WTC11 (cell line): ENCODE data around the gene TMEM234. TPM values are rescaled to one million over a fixed set of nuclear protein-coding genes. Genes with fewer than 3 reads are reported as not detected.

Experiments used
- AFF4 ChIP-seq: sonication (generic); formaldehyde crosslinking; IDR thresholded peaks from 2 replicates; pipeline ENCODE4 v1.8.1; 2023; ENCODE audit warnings: mild to moderate bottlenecking, missing genetic modification reagents, borderline replicate concordance
- GABPB1 ChIP-seq: sonication (generic); formaldehyde crosslinking; IDR thresholded peaks from 2 replicates; pipeline ENCODE4 v1.8.1; 2023; ENCODE audit warnings: mild to moderate bottlenecking, missing genetic modification reagents
- GTF2I ChIP-seq: fragments of 250-450 bp; sonication (Bioruptor Pico); conservative IDR thresholded peaks from 2 replicates; pipeline ENCODE4 v1.4.0; 2021; ENCODE audit warnings: mild to moderate bottlenecking
- IRF2 ChIP-seq: sonication (generic); formaldehyde crosslinking; IDR thresholded peaks from 2 replicates; pipeline ENCODE4 v1.8.0; 2022; ENCODE audit warnings: low read depth, missing genetic modification reagents, borderline replicate concordance
- MAX ChIP-seq: sonication (generic); formaldehyde crosslinking; IDR thresholded peaks from 2 replicates; pipeline ENCODE4 v1.8.0; 2022; ENCODE audit warnings: mild to moderate bottlenecking, missing genetic modification reagents
- NFYB ChIP-seq: sonication (generic); formaldehyde crosslinking; conservative IDR thresholded peaks from 2 replicates; pipeline ENCODE4 v1.8.0; 2022; ENCODE audit warnings: low read depth, missing genetic modification reagents
- NR1H2 ChIP-seq: sonication (generic); formaldehyde crosslinking; IDR thresholded peaks from 2 replicates; pipeline ENCODE4 v1.9.0; 2021; ENCODE audit warnings: mild to moderate bottlenecking, moderate library complexity, missing genetic modification reagents
- PRRX2 ChIP-seq: fragments of 250-450 bp; sonication (Bioruptor Pico); IDR thresholded peaks from 2 replicates; pipeline ENCODE4 v1.8.0; 2021; ENCODE audit warnings: mild to moderate bottlenecking
- SMAD3 ChIP-seq: sonication (generic); formaldehyde crosslinking; IDR thresholded peaks from 2 replicates; pipeline ENCODE4 v1.8.0; 2022; ENCODE audit warnings: missing genetic modification reagents, mild to moderate bottlenecking, borderline replicate concordance
- SP1 ChIP-seq: sonication (generic); formaldehyde crosslinking; conservative IDR thresholded peaks from 2 replicates; pipeline ENCODE4 v1.8.1; 2022; ENCODE audit warnings: missing genetic modification reagents
- TCF7 ChIP-seq: sonication (generic); formaldehyde crosslinking; IDR thresholded peaks from 2 replicates; pipeline ENCODE4 v1.8.0; 2022; ENCODE audit warnings: mild to moderate bottlenecking, low read depth, missing genetic modification reagents, moderate library complexity
- ZBTB21 ChIP-seq: sonication (generic); formaldehyde crosslinking; IDR thresholded peaks from 2 replicates; pipeline ENCODE4 v1.8.1; 2023; ENCODE audit warnings: mild to moderate bottlenecking, missing genetic modification reagents, borderline replicate concordance
- ZBTB43 ChIP-seq: sonication (generic); formaldehyde crosslinking; IDR thresholded peaks from 2 replicates; pipeline ENCODE4 v1.8.1; 2023; ENCODE audit warnings: mild to moderate bottlenecking, missing genetic modification reagents
- ZNF263 ChIP-seq: sonication (generic); formaldehyde crosslinking; IDR thresholded peaks from 2 replicates; pipeline ENCODE4 v1.8.1; 2022; ENCODE audit warnings: low read depth, mild to moderate bottlenecking, moderate library complexity, missing genetic modification reagents
- ZNF317 ChIP-seq: sonication (generic); formaldehyde crosslinking; IDR thresholded peaks from 2 replicates; pipeline ENCODE4 v1.8.1; 2023; ENCODE audit warnings: low read depth, mild to moderate bottlenecking, moderate library complexity, missing genetic modification reagents, borderline replicate concordance
- ZNF423 ChIP-seq: fragments of 250-450 bp; sonication (Bioruptor Pico); IDR thresholded peaks from 2 replicates; pipeline ENCODE4 v2.1.2; 2022; ENCODE audit warnings: mild to moderate bottlenecking, moderate library complexity
- ZNF512 ChIP-seq: sonication (generic); formaldehyde crosslinking; IDR thresholded peaks from 2 replicates; pipeline ENCODE4 v1.8.1; 2022; ENCODE audit warnings: missing genetic modification reagents, borderline replicate concordance
- total RNA-seq: library from RNA; stranded (reverse); gene quantifications from 3 replicates; pipeline ENCODE4 v1.2.3, GENCODE V29; 2021
- TF ChIP-seq, protein P1 (sequence below): fragments of 250-450 bp; sonication (Bioruptor Pico); IDR thresholded peaks from 2 replicates; pipeline ENCODE4 v1.9.0; 2021; ENCODE audit warnings: moderate library complexity, mild to moderate bottlenecking, inconsistent platforms, borderline replicate concordance
- TF ChIP-seq, protein P2 (sequence below): sonication (generic); formaldehyde crosslinking; conservative IDR thresholded peaks from 2 replicates; pipeline ENCODE4 v1.8.1; 2023; ENCODE audit warnings: mild to moderate bottlenecking, low read depth, missing genetic modification reagents, moderate library complexity
- TF ChIP-seq, protein P3 (sequence below): sonication (generic); formaldehyde crosslinking; IDR thresholded peaks from 2 replicates; pipeline ENCODE4 v1.8.1; 2022; ENCODE audit warnings: mild to moderate bottlenecking, missing genetic modification reagents, moderate library complexity, borderline replicate concordance
- TF ChIP-seq, protein P4 (sequence below): sonication (generic); formaldehyde crosslinking; IDR thresholded peaks from 2 replicates; pipeline ENCODE4 v1.8.0; 2023; ENCODE audit warnings: missing genetic modification reagents, mild to moderate bottlenecking, borderline replicate concordance

TMEM234 gene
- total RNA-seq, 1 experiment from 2014 or later = 11.9 TPM

- TF ChIP-seq, protein P1, sequence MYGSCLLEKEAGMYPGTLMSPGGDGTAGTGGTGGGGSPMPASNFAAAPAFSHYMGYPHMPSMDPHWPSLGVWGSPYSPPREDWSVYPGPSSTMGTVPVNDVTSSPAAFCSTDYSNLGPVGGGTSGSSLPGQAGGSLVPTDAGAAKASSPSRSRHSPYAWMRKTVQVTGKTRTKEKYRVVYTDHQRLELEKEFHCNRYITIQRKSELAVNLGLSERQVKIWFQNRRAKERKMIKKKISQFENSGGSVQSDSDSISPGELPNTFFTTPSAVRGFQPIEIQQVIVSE (CRISPR knock-in tag) = no peak
- peak; percentile 76; the same call in 1 of the 2 replicates for TF ChIP-seq SP1 (CRISPR knock-in tag)
- TF ChIP-seq IRF2 = no peak
- TF ChIP-seq TCF7 (CRISPR knock-in tag) = no peak
- TF ChIP-seq NFYB = no peak
- peak; percentile 73; the same call in 1 of the 2 replicates for TF ChIP-seq SMAD3
- TF ChIP-seq NR1H2 (CRISPR knock-in tag) = no peak
- TF ChIP-seq GTF2I = no peak
- TF ChIP-seq GABPB1 (CRISPR knock-in tag) = peak; percentile 70; the same call in 1 of the 2 replicates
- TF ChIP-seq ZNF263 (CRISPR knock-in tag) = no peak
- TF ChIP-seq MAX (CRISPR knock-in tag) = peak; percentile 66; the same call in 1 of the 2 replicates
- TF ChIP-seq ZBTB43 (CRISPR knock-in tag) = no peak
- TF ChIP-seq, protein P2, sequence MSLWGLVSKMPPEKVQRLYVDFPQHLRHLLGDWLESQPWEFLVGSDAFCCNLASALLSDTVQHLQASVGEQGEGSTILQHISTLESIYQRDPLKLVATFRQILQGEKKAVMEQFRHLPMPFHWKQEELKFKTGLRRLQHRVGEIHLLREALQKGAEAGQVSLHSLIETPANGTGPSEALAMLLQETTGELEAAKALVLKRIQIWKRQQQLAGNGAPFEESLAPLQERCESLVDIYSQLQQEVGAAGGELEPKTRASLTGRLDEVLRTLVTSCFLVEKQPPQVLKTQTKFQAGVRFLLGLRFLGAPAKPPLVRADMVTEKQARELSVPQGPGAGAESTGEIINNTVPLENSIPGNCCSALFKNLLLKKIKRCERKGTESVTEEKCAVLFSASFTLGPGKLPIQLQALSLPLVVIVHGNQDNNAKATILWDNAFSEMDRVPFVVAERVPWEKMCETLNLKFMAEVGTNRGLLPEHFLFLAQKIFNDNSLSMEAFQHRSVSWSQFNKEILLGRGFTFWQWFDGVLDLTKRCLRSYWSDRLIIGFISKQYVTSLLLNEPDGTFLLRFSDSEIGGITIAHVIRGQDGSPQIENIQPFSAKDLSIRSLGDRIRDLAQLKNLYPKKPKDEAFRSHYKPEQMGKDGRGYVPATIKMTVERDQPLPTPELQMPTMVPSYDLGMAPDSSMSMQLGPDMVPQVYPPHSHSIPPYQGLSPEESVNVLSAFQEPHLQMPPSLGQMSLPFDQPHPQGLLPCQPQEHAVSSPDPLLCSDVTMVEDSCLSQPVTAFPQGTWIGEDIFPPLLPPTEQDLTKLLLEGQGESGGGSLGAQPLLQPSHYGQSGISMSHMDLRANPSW = no peak
- TF ChIP-seq, protein P3, sequence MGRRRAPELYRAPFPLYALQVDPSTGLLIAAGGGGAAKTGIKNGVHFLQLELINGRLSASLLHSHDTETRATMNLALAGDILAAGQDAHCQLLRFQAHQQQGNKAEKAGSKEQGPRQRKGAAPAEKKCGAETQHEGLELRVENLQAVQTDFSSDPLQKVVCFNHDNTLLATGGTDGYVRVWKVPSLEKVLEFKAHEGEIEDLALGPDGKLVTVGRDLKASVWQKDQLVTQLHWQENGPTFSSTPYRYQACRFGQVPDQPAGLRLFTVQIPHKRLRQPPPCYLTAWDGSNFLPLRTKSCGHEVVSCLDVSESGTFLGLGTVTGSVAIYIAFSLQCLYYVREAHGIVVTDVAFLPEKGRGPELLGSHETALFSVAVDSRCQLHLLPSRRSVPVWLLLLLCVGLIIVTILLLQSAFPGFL (CRISPR knock-in tag) = no peak
- TF ChIP-seq AFF4 (CRISPR knock-in tag) = no peak
- TF ChIP-seq ZNF423 (CRISPR knock-in tag) = no peak
- no peak for TF ChIP-seq ZNF317 (CRISPR knock-in tag)
- TF ChIP-seq ZNF512 = no peak
- no peak for TF ChIP-seq ZBTB21 (CRISPR knock-in tag)
- TF ChIP-seq, protein P4, sequence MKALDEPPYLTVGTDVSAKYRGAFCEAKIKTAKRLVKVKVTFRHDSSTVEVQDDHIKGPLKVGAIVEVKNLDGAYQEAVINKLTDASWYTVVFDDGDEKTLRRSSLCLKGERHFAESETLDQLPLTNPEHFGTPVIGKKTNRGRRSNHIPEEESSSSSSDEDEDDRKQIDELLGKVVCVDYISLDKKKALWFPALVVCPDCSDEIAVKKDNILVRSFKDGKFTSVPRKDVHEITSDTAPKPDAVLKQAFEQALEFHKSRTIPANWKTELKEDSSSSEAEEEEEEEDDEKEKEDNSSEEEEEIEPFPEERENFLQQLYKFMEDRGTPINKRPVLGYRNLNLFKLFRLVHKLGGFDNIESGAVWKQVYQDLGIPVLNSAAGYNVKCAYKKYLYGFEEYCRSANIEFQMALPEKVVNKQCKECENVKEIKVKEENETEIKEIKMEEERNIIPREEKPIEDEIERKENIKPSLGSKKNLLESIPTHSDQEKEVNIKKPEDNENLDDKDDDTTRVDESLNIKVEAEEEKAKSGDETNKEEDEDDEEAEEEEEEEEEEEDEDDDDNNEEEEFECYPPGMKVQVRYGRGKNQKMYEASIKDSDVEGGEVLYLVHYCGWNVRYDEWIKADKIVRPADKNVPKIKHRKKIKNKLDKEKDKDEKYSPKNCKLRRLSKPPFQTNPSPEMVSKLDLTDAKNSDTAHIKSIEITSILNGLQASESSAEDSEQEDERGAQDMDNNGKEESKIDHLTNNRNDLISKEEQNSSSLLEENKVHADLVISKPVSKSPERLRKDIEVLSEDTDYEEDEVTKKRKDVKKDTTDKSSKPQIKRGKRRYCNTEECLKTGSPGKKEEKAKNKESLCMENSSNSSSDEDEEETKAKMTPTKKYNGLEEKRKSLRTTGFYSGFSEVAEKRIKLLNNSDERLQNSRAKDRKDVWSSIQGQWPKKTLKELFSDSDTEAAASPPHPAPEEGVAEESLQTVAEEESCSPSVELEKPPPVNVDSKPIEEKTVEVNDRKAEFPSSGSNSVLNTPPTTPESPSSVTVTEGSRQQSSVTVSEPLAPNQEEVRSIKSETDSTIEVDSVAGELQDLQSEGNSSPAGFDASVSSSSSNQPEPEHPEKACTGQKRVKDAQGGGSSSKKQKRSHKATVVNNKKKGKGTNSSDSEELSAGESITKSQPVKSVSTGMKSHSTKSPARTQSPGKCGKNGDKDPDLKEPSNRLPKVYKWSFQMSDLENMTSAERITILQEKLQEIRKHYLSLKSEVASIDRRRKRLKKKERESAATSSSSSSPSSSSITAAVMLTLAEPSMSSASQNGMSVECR (CRISPR knock-in tag) = peak; percentile 74; the same call in 1 of the 2 replicates
- TF ChIP-seq PRRX2 (CRISPR knock-in tag) = no peak
These were observed at the start of gene TMEM234, which contains the start of gene EIF3I (continued) for GRCh38 chr1:32221980-32222755.
